Neural cell (in vitro differentiated cells): Measurements from ENCODE around the gene SAMD4B. TPM values are rescaled to one million over a fixed set of nuclear protein-coding genes. Genes with fewer than 3 reads are reported as not detected.

ENCODE experiments used
- H2AFZ ChIP-seq: fragments of 200-600, 300-800 bp; sonication (generic), shearing (Covaris generic); 2 replicates; pipeline ENCODE4 v1.6.0; 2014; ENCODE audit warnings: low read depth, mild to moderate bottlenecking, antibody characterized with exemption, low read length, moderate library complexity
- H3F3A ChIP-seq: fragments of 200-600 bp; shearing (Covaris generic); 2 replicates; pipeline ENCODE4 v1.6.1; 2016; ENCODE audit warnings: mild to moderate bottlenecking, moderate library complexity, mixed read lengths, antibody characterized with exemption, low read length; ENCODE audit not compliant: insufficient read depth, poor library complexity, severe bottlenecking
- H3K27ac ChIP-seq: fragments of 200-600, 300-800 bp; sonication (generic), shearing (Covaris generic); 2 replicates; pipeline ENCODE4 v1.5.1; 2014; ENCODE audit warnings: mild to moderate bottlenecking, low read length, moderate library complexity
- H3K27me3 ChIP-seq: fragments of 300-800, 200-600 bp; sonication (generic), shearing (Covaris generic); 2 replicates; pipeline ENCODE4 v1.6.0; 2014; ENCODE audit warnings: mild to moderate bottlenecking, low read depth, low read length, moderate library complexity; ENCODE audit not compliant: insufficient read depth
- H3K36me3 ChIP-seq: fragments of 300-800, 200-600 bp; sonication (generic), shearing (Covaris generic); 2 replicates; pipeline ENCODE4 v1.5.1; 2014; ENCODE audit warnings: mild to moderate bottlenecking, antibody characterized with exemption, low read length, moderate library complexity; ENCODE audit not compliant: insufficient read depth
- H3K4me2 ChIP-seq: fragments of 300-800, 200-600 bp; sonication (generic), shearing (Covaris generic); 2 replicates; pipeline ENCODE4 v1.6.0; 2014; ENCODE audit warnings: mild to moderate bottlenecking, low read length
- H3K4me3 ChIP-seq: fragments of 300-800, 200-600 bp; sonication (generic), shearing (Covaris generic); 2 replicates; pipeline ENCODE4 v1.5.1; 2014; ENCODE audit warnings: mild to moderate bottlenecking, low read length, moderate library complexity
- H3K79me2 ChIP-seq: fragments of 200-600 bp; shearing (Covaris generic); replicated peaks from 2 replicates; pipeline ENCODE4 v1.6.0; 2014; ENCODE audit warnings: mild to moderate bottlenecking, low read length, moderate library complexity; ENCODE audit not compliant: insufficient read depth
- H3K9ac ChIP-seq: fragments of 300-800, 200-600 bp; sonication (generic), shearing (Covaris generic); 2 replicates; pipeline ENCODE4 v1.6.1; 2016; ENCODE audit warnings: mild to moderate bottlenecking, low read length, mixed read lengths
- H3K9me2 ChIP-seq: fragments of 200-600 bp; shearing (Covaris generic); 2 replicates; pipeline ENCODE4 v1.6.1; 2016; ENCODE audit warnings: mild to moderate bottlenecking, low read length, mixed read lengths; ENCODE audit not compliant: insufficient read depth
- H3K9me3 ChIP-seq: fragments of 200-600, 300-800 bp; sonication (generic), shearing (Covaris generic); 2 replicates; pipeline ENCODE4 v1.6.1; 2016; ENCODE audit warnings: mild to moderate bottlenecking, mixed run types, low read length, moderate library complexity, mixed read lengths
- H4K20me1 ChIP-seq: fragments of 200-600 bp; shearing (Covaris generic); 2 replicates; pipeline ENCODE4 v1.6.1; 2016; ENCODE audit warnings: mild to moderate bottlenecking, mixed run types; ENCODE audit not compliant: insufficient read depth
- EP300 ChIP-seq: fragments of 450-650 bp; conservative IDR thresholded peaks from 2 replicates; pipeline ENCODE4 v1.6.1; 2014; ENCODE audit warnings: antibody characterized with exemption, mild to moderate bottlenecking, moderate library complexity; ENCODE audit not compliant: poor library complexity, severe bottlenecking
- EZH2 ChIP-seq: fragments of 200-600, 300-800 bp; shearing (Covaris generic), sonication (generic); IDR thresholded peaks from 2 replicates; pipeline ENCODE4 v1.6.1; 2014; ENCODE audit warnings: antibody characterized with exemption, low read length, borderline replicate concordance, mild to moderate bottlenecking; ENCODE audit not compliant: insufficient read depth, poor library complexity, severe bottlenecking
- MXI1 ChIP-seq: fragments of 450-650 bp; conservative IDR thresholded peaks from 2 replicates; pipeline ENCODE4 v1.6.1; 2014; ENCODE audit warnings: antibody characterized with exemption, mild to moderate bottlenecking; ENCODE audit not compliant: poor library complexity, severe bottlenecking
- POLR2AphosphoS5 ChIP-seq: IDR thresholded peaks from 2 replicates; pipeline ENCODE4 v1.6.1; 2012
- RAD21 ChIP-seq: fragments of 450-650 bp; conservative IDR thresholded peaks from 2 replicates; pipeline ENCODE4 v1.6.1; 2014; ENCODE audit warnings: antibody characterized with exemption, mild to moderate bottlenecking, moderate library complexity
- REST ChIP-seq: IDR thresholded peaks from 2 replicates; pipeline ENCODE4 v1.6.1; 2012; ENCODE audit warnings: borderline replicate concordance
- SMC3 ChIP-seq: fragments of 450-650 bp; conservative IDR thresholded peaks from 2 replicates; pipeline ENCODE4 v1.6.1; 2014; ENCODE audit warnings: antibody characterized with exemption, mild to moderate bottlenecking, moderate library complexity; ENCODE audit not compliant: poor library complexity
- TAF1 ChIP-seq: IDR thresholded peaks from 2 replicates; pipeline ENCODE4 v1.6.1; 2012; ENCODE audit warnings: low read depth
- polyA plus RNA-seq: library from polyadenylated mRNA; depleted of rRNA; stranded (reverse); fragments of >200 nt; gene quantifications from 2 replicates; pipeline ENCODE4 v1.2.3, GENCODE V29; 2014
- TF ChIP-seq, protein P1 (sequence below): fragments of 450-650 bp; IDR thresholded peaks from 2 replicates; pipeline ENCODE4 v1.5.1; 2014; ENCODE audit warnings: antibody characterized with exemption, mild to moderate bottlenecking, moderate library complexity; ENCODE audit not compliant: poor library complexity, severe bottlenecking

The SAMD4B gene
- polyA plus RNA-seq, 1 donor from 2014 or later: 19.3 TPM

DNA sequence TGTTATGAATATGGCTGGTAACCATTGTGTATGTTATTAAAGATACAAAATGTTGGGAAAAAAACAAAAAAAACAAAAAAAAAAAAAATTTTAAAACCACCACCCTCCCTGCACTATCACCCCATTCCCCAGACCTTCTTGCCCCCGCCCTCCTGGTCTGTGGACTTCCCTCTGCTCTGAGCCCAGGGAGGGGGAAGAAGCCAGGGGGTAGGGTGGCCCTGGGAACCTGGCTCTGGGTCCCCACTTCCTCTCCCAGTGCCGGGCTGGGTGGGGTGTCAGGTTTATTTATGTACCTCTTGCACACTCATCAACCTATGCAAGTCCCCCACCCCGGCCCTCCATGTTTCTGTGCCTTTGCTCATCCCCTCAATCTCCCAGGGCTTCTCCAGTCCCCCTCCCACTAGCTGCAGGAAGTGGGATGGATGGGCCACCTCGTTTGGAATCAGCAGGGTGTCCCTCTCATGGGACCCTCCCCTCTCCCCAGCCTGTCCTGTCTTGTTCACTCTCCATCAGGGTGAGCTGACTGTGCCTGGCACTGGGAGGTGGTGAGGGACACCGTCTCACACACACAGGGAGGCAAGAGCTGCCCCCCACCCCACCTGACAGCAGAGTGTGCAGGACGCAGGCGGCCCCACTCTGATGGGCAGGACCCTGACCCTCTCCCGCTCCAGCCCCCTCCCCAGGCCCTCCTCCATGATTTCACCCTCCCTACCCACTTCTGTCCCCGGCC is 42.8 kb downstream of the SAMD4B start:
- no peaks in the 10 kb centered on the region for H3K9me2 ChIP-seq
- H3F3A ChIP-seq: no peaks in the 10 kb centered on the region
- peaks cover 9% of the 10 kb centered on the region for H3K79me2 ChIP-seq
- no peak for TF ChIP-seq EZH2
- no peak overlapping the region for H3K27ac ChIP-seq
- H4K20me1 ChIP-seq: no peaks in the 10 kb centered on the region
- H3K9me3 ChIP-seq: no peaks in the 10 kb centered on the region
- no peak overlapping the region for H3K4me2 ChIP-seq
- H3K27me3 ChIP-seq: no peaks in the 10 kb centered on the region
- no peak overlapping the region for H3K9ac ChIP-seq
- no peak overlapping the region for H2AFZ ChIP-seq
- H3K36me3 ChIP-seq: no peaks in the 10 kb centered on the region
- H3K4me3 ChIP-seq: no peak overlapping the region

DNA sequence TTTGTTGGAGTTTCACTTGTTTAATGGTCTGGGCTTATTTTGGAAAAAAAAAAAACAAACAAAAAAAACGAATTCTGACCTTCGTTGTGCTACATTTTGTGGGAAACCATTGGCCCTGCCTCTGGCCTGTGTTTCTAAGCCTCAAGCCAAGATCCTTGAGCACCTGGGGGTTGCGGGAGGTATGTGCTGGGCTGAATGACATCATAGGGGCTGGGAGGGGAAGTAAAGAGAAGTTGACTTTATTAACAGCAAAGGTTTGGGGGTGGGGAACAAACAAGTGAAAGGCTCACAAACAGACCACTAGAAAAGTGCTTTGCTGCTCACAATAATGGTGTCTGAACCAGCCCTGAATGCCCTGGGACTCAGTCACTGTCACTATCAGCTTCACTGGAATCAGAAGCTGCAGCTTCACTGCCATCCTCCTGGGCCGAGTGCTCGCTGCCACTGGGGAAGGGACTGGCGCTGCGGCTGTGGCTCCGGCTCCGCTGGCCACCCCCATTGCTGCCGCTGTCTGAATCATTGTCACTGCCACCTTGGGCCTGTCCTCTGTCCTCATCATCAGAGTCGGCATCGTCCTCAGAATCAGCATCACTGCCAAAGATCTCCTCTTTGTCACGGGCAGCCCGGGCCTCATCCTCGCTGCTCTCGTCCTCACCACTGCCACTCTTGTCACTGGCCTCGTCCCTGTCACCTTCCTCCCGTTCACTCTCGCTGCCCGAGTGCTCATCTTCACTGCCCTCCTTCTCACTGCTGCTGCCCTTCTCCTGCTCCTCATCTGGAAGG is 43.6 kb downstream of the SAMD4B start:
- no peaks in the 10 kb centered on the region for H3K9me3 ChIP-seq
- no peak overlapping the region for H3K9ac ChIP-seq
- no peaks in the 10 kb centered on the region for H3K27me3 ChIP-seq
- H3F3A ChIP-seq: no peaks in the 10 kb centered on the region
- no peaks in the 10 kb centered on the region for H4K20me1 ChIP-seq
- no peak overlapping the region for H3K4me3 ChIP-seq
- H3K9me2 ChIP-seq: no peaks in the 10 kb centered on the region
- peaks cover 12% of the 10 kb centered on the region for H3K79me2 ChIP-seq
- no peaks in the 10 kb centered on the region for H3K36me3 ChIP-seq
- no peak for TF ChIP-seq POLR2AphosphoS5
- TF ChIP-seq EZH2: no peak
- TF ChIP-seq RAD21: no peak
- TF ChIP-seq REST: no peak
- no peak for TF ChIP-seq TAF1
- TF ChIP-seq MXI1: no peak
- TF ChIP-seq EP300: no peak
- TF ChIP-seq, protein P1, sequence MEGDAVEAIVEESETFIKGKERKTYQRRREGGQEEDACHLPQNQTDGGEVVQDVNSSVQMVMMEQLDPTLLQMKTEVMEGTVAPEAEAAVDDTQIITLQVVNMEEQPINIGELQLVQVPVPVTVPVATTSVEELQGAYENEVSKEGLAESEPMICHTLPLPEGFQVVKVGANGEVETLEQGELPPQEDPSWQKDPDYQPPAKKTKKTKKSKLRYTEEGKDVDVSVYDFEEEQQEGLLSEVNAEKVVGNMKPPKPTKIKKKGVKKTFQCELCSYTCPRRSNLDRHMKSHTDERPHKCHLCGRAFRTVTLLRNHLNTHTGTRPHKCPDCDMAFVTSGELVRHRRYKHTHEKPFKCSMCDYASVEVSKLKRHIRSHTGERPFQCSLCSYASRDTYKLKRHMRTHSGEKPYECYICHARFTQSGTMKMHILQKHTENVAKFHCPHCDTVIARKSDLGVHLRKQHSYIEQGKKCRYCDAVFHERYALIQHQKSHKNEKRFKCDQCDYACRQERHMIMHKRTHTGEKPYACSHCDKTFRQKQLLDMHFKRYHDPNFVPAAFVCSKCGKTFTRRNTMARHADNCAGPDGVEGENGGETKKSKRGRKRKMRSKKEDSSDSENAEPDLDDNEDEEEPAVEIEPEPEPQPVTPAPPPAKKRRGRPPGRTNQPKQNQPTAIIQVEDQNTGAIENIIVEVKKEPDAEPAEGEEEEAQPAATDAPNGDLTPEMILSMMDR: no peak
- TF ChIP-seq SMC3: no peak
- H3K27ac ChIP-seq: no peak overlapping the region
- no peak overlapping the region for H2AFZ ChIP-seq
- no peak overlapping the region for H3K4me2 ChIP-seq
